Measurements from ENCODE around the gene CNTROB.

Gene CNTROB

DNA sequence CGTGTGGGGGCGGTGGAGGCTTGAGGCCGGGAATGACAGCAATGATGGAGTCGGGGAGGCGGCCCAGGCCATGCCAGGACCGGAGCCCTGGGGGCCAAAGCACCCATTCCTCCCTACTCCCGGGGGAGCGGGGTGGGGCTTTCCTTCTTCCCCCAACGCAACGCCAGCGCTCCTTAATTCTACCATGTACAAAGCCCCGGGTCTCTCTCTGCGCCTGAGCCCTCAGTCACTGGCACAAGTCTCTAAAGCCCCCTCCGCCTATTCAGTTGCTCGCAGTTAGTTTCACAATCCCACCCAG is 15.7 kb upstream of the CNTROB start:
- no peaks in the 10 kb centered on the region for H3K27me3 ChIP-seq (ENCODE audit: insufficient read depth, low read depth, severe bottlenecking)
- H3K9me3 ChIP-seq (ENCODE audit: severe bottlenecking), result no peaks in the 10 kb centered on the region
- H3K4me3 ChIP-seq (ENCODE audit: low read depth, low read length), result peak overlapping the region; percentile 50
- TF ChIP-seq, protein P1, sequence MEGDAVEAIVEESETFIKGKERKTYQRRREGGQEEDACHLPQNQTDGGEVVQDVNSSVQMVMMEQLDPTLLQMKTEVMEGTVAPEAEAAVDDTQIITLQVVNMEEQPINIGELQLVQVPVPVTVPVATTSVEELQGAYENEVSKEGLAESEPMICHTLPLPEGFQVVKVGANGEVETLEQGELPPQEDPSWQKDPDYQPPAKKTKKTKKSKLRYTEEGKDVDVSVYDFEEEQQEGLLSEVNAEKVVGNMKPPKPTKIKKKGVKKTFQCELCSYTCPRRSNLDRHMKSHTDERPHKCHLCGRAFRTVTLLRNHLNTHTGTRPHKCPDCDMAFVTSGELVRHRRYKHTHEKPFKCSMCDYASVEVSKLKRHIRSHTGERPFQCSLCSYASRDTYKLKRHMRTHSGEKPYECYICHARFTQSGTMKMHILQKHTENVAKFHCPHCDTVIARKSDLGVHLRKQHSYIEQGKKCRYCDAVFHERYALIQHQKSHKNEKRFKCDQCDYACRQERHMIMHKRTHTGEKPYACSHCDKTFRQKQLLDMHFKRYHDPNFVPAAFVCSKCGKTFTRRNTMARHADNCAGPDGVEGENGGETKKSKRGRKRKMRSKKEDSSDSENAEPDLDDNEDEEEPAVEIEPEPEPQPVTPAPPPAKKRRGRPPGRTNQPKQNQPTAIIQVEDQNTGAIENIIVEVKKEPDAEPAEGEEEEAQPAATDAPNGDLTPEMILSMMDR (IDR thresholded peaks at IDR 0.05; ENCODE audit: low read depth, low read length), result no peak
- peak overlapping the region; percentile 91 for H3K27ac ChIP-seq
- no peak for DNase-seq
- H3K36me3 ChIP-seq, result peaks cover 9% of the 10 kb centered on the region

DNA sequence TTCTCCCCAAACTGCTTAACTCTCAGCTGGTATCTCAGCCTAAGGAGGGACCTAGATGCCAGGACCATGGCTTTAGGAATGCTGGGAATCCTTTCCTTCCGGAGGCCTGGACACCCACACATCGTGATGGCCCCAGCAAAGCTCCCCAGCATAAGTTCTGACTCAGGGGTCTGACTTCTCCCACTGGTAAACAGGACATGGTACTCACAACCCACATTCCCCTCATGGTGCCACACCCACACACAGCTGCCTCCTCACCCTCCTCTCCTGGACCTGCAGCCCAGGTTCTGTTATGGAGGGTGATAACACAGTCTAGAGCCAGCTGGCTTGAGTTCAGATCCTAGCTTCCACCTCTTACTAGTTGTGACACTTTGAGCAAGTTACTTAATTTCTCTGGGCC is 15.2 kb upstream of the CNTROB start:
- Histone ChIP-seq H3K36me3 (peaks cover 5% of the 10 kb centered on the region), H3K9me3 (ENCODE audit: severe bottlenecking) (no peaks in the 10 kb centered on the region), H3K27ac (no peak overlapping the region), H3K4me3 (ENCODE audit: low read depth, low read length) (peak overlapping the region; percentile 50; the same call in 1 of the 2 replicates), H3K27me3 (ENCODE audit: insufficient read depth, low read depth, severe bottlenecking) (no peaks in the 10 kb centered on the region)
- TF ChIP-seq, protein P1 (IDR thresholded peaks at IDR 0.05; ENCODE audit: low read depth, low read length), result no peak
- no peak for DNase-seq

DNA sequence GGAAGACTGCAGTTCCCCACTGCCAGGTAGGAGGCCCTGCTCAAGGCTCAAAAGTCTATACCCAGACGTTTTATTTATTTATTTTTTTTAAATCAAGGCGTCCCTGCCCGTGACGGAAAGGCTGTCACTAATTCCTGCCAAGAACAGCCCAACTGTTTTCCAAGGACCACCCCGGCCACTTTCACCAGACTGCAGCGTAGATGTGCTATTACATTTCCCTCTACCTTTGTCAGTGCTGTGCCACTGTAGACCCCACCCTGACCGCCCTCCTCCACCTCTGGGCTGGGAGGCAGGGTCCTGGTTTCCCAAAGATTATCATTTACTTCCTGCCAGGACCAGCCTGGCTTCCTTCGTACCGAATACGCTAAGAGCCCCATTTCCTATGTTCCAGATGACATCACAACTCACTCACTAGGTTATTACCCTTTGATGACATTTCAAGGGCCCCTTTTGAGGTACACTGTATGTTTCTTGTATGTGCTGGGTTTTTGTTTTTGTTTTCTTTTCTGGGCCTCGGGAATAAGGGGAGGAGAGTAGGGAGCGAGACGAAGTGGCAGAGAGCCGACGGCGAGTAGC is 9.6 kb upstream of the CNTROB start:
- Histone ChIP-seq H3K9me3 (ENCODE audit: severe bottlenecking) (no peaks in the 10 kb centered on the region), H3K36me3 (no peaks in the 10 kb centered on the region; the same call in 1 of the 2 replicates), H3K4me3 (ENCODE audit: low read depth, low read length) (no peak overlapping the region), H3K27ac (no peak overlapping the region), H3K27me3 (ENCODE audit: insufficient read depth, low read depth, severe bottlenecking) (no peaks in the 10 kb centered on the region)
- TF ChIP-seq, protein P1 (IDR thresholded peaks at IDR 0.05; ENCODE audit: low read depth, low read length), result no peak
- no peak for DNase-seq

DNA sequence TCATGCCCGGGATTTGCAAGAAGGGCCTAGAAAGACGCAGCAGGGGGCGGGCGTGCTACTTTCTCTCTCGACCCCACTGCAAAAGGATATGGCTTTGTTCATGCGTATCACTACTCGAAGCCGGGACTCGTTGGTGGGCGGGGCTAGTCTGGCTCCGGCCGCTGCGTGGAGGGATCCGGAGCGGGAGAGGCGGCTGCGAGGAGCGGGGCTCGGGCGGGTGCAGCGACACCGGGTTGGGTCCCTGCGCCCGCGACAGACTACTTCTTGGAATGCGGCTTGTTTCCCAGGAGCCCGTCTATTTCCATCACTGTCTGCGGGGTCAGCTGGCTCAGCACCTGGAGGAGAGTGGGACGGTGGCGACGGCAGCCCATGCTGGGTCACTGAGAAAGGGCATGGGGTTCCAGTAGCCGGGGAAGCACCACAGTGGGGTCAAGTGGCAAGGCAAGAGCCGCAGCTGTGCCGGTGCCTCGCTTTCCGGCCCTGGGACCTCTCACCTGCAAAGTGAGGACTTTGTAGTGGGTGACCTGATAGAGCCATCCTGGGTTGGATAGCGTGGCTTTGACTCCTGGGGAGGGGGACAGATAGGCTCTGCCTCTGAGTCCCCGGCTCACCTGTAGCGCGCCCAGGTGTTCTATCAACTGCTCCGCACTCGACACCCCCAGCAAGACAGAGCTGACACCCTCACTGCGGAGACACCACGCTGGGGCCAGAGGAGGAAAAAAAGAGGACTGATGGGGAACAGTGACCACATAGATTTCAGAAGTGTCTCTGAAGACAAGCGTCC is 9.0 kb upstream of the CNTROB start:
- H3K36me3 ChIP-seq, result no peaks in the 10 kb centered on the region; the same call in 1 of the 2 replicates
- H3K27ac ChIP-seq, result no peak overlapping the region
- no peak overlapping the region for H3K4me3 ChIP-seq (ENCODE audit: low read depth, low read length)
- no peaks in the 10 kb centered on the region for H3K9me3 ChIP-seq (ENCODE audit: severe bottlenecking)
- TF ChIP-seq, protein P1 (IDR thresholded peaks at IDR 0.05; ENCODE audit: low read depth, low read length), result no peak
- no peak for DNase-seq
- H3K27me3 ChIP-seq (ENCODE audit: insufficient read depth, low read depth, severe bottlenecking), result no peaks in the 10 kb centered on the region

DNA sequence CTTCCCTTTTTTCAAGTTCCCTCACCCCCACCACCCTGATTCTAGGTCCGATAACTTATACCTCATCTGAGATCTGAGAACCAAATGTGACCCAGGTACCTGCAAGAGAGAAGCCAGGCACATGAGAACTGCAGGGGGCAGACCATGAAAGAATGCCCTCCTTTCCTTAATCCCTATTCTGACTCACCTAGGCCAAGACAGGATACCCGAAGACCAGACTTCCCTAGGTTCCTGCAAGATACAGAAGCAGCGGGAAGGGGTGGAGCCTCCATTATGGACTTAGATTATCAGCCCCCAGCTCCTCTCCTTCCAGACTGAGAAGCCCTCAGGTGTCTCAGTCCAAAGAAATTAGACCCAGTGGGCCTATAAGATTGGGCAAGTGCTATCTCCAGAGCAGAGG is 4.4 kb upstream of the CNTROB start:
- no peaks in the 10 kb centered on the region for H3K9me3 ChIP-seq (ENCODE audit: severe bottlenecking)
- TF ChIP-seq, protein P1 (IDR thresholded peaks at IDR 0.05; ENCODE audit: low read depth, low read length), result no peak
- H3K36me3 ChIP-seq, result peaks cover 4% of the 10 kb centered on the region; the same call in 1 of the 2 replicates
- H3K27me3 ChIP-seq (ENCODE audit: insufficient read depth, low read depth, severe bottlenecking), result no peaks in the 10 kb centered on the region
- no peak for DNase-seq
- no peak overlapping the region for H3K4me3 ChIP-seq (ENCODE audit: low read depth, low read length)
- H3K27ac ChIP-seq, result no peak overlapping the region
